DMS53 (cell line): Measurements from ENCODE around the gene CTSO.
"Not testable (repeated sequence)": the region's sequence is repeated elsewhere in the genome, so short reads cannot be mapped to it uniquely, and the experiment has no call there.

Source experiments
- DNase-seq: peaks from one replicate; lab custom pipeline; 2025; lab: John Stamatoyannopoulos, UW

Gene CTSO

DNA sequence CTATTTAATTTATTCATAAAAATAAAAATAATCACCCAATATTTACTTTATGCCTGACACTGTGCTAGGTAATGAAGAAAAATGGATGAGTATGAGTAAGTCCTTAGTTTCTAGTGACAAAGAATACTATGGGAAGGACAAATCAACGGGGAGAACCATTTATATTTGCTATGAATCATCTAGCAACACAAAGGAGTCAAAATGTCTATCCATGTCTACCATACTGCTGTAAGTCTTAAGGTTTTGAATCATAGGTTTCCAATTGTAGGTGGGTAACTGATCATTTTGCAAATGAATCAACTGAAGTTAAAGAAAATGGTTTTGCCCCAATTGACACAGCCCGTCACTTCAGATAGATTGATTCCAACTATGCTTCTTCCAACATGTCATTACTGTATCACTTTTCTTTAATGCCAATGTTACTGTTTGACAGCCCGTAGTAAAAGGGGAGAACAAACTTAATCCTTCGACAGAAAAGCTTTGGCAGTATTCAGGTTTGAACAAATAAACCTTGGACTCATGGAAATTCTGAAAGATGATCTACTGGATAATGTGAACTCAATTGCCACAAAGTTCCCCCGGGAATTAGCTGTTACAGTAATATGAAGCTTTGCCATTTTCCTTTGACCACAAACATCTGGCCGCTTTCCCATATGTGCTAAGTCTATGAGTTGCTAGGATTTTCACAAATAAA is 47.0 kb downstream of the CTSO start:
- peak; percentile 2 for DNase-seq

DNA sequence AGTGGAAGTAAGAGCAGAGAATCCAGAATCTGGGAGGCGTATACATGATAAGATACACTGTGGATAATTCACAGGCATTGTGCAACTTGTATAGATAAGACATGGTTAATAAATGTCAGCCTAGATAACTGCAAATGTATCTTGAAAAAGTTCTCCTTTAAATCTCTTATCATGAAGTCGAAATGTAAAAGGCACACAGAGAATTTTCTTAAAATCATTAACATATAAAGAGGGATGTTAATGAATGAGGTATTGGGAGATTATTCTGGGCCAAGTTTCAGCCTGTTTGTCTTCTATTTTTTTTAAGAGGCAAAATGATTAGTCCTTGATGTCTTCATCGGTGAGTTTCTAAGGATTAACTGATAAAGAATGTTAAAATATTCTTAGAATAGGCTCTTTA is 49.3 kb downstream of the CTSO start:
- DNase-seq: no peak

DNA sequence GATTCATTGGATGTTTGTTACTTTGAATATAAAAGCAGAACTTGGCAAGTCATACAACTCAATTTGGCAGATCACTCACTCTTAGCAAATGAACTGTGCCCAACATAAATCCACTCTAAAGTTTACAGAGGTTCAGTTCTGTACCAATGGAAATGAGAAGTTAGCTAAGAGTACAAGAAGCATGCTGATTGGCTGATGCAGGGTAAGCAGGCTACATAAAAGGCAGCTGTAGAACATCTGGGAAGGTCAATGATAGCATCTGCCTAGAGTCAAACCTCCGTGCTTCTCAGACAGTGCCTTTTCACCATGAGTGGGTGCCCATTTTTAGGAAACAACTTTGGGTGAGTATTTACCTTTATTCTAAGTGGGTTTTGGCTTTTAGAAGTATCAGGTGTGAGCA is 50.2 kb downstream of the CTSO start, which contains the start of gene TDO2:
TDO2 (plus strand) TSS at position 244 of the 400 bp plus-strand sequence; CDS start at position 307, 63 bp downstream.
- no peak for DNase-seq

DNA sequence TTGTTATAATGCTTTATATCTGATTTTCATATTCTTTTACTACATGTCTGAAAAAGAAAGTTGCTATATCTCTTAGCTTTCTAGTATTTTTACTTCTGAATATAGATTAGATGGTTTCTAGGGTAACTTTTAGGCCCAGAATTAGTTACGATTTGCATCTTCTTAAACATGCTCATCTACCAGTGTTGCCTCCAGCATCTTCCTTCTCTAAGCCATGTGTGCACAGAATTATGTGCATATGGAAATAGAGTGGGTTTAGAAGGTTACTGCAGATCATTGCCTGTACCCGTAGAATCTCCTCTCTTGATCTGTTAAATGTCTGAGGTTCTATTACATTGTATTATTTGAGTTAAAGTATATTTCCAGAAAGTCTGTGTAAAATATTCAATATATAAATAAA is 52.7 kb downstream of the CTSO start:
- no peak for DNase-seq

DNA sequence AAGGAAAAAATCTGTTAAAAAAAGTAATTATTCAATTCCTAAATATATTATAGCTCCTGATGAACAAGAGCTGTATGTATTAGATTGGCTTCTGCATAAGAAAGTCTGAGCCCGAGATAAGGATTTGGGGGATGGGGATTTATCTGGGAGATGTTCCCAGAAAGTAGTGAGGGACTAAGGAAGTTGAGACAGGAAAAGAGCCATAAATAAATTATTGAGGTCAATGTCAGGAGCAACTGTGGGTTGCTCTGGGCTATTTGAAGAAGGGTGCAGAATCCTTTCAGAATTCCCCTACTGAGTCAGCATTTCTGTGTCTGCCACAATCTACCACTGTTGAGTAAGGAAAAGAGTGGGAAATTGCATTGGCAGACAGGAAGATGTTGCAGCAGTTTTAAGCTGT is 53.3 kb downstream of the CTSO start:
- no peak for DNase-seq

DNA sequence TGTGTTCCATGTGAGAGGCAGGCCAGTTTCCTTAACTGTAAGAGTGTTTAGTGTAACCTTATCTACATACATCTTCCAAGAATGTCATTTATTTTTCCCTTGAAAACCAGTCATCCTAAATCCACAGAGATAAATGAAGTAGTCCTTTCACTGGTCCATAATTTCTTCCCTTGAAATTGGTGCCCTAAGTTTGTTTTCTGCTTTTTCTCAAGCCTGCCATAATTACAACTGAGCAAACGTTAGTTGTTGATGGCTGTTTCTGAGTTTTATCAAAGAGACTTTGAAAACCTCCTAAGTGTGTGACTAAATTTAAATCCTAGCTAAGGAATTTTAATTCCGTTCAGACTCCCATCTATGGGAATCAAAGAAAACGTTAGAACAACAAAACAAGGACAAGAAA is 53.8 kb downstream of the CTSO start:
- DNase-seq: no peak

DNA sequence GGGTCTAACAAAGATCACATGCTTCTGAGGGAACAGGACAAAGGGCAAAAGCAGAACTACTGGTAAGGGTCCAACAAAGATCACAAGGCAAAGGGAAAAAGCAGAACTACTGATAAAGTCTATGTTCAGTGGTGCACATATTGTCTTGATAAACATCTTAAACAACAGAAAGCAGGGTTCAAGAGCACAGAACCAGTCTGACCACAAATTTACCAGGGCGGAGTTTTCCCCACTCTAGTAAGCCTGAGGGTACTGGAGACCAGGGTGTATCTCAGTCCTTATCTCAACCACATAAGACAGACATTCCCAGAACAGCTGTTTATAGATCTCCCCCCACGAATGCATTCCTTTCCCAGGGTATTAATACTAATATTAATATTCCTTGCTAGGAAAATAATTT is 55.3 kb downstream of the CTSO start:
- not testable (repeated sequence) for DNase-seq

DNA sequence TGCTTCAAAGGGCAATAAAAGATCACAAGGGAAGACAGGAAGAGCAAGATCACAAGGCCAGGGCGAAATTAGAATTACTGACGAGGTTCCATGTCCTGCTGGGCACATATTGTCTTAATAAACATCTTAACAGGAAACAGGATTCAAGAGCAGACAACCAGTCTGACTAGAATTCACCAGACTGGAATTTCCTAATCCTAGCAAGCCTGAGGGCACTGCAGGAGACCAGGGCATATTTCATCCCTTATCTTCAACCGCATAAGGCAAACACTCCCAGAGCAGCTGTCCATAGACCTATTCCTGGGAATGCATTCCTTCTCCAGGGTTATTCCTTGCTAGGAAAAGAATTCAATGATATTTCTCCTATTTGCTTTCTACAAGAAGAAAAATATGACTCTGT is 62.6 kb downstream of the CTSO start:
- DNase-seq: no peak

DNA sequence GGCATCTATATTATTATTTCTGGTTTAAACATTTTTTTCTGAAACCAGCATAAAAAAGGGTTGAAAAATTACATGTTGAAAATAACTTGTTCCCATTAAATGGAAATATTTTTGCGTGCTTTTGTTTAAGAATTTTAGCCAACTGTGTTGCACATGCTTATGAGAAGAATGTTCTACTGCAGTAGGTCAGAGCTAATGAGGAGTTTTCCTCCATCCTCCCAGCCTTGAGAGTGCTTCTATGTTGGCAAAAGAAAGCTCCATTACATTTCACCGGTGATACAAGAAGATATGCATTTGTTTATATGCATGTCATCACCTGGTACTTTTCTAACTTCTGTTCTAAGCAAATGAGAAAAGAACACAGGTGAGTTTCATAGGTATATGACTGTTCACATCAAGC is 63.7 kb downstream of the CTSO start:
- no peak for DNase-seq

DNA sequence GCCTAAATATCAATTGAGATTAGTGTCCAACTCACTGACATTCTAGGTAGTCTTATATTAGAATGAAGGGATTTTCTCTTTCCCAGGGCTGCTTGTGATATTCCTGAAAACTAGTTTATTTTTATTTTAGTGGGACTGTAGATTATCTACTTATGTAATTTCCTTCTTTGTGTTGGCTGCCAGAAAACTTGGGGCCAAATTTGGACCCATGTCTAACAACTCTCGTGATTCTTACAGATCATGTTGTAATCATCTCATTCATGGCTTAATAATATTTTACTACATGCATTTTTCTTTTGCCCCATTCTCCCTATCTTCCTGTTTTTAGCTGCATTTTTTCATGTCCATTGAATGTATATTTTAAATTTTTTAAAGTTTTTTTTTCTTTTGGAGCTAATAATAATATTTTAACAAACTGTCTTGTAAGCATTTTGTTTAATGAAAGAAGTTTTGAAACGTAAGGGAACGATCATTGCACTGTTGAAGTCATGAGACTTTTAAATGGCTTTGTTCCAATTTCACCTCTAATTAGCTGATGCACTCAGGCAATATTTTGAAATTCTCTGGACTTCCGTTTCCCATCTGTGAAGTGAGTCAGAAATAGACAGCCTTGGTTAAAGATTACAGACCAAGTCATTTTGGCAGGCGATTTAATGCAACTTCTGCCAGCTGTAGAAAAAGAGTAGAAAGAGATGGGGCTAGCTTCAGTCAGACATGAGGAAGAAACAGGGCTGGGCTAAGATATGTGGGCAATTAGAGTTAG is 64.5 kb downstream of the CTSO start:
- no peak for DNase-seq

DNA sequence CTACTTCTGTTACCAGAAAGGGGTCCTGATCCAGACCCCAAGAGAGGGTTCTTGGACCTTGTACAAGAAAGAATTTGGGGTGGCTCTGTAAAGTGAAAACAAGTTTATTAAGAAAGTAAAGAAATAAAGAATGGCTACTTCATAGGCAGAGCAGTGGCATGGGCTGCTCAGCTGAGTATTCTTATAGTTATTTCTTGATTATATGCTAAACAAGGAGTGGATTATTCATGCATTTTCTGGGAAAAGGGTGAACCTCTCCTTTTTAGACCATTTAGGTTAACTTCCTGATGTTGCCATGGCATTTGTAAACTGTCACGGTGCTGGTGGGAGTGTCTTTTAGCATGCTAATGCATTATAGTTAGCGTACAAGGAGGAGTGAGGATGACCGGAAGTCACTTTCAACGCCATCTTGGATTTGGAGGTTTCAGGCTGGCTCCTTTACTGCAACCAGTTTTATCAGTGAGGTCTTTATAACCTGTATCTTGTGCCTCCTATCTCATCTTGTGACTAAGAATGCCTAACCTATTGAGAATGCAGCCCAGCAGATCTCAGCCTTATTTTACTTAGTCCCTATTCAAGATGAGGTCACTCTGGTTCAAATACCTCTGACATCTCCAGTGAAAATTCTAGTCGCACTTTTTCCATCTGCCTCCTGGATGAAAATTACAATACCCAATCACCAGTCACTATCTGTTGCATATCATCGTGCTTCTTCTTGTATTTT is 65.7 kb downstream of the CTSO start:
- no peak for DNase-seq

DNA sequence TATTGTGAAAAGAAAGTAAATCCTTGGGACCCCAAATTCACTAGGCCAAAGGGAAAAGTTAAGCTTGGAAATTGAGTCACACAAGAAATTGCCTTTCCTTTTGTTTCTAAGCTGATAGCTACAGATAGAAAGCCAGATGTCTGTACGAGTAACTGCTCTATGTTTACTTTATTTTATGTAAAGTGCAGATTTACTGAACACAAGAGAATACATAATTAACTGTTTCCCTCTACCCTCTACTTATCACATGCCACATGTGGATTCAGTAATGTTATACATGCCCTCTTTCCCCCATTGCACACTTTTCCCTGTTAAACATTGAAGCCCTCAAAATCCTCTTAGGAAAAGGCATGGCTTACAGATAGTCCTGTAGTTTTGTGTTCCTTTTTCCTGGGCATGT is 66.6 kb downstream of the CTSO start:
- DNase-seq: no peak

DNA sequence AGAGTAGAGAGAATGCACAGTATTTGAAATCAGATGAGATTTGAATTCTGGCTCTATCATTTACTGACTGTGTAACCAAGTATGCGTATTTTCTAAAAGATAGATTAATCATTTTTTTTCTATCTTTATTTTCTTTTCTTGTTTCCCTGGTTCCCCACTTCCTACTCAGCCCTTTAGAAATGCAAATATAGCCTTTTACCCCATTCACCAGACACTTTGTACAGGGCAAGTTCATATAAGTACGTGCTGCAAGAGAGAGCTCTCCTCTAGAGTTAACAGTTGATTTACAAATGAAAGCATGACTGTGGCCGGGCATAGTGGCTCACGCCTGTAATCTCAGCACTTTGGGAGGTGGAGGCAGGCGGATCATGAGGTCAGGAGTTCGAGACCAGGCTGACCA is 68.0 kb downstream of the CTSO start:
- no peak for DNase-seq

DNA sequence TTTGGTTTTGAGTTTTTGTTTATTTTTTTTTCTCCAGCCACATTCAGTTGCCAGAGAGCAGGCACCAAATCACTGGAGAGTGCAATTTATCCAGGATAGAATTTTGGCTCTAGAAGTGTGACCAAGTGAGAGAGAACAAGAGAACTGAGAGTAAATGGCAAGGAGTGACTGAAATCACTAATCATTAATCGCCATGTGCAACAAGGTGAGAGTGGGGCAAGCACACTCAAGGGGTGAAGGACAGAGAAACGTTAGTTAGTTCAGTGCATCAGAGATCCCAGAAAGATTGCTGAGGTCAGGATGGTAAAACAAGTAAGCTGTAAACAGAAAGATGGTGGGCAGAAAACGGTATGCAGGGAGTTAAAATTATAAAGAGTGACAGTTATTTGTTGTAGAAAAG is 69.8 kb downstream of the CTSO start:
- no peak for DNase-seq

DNA sequence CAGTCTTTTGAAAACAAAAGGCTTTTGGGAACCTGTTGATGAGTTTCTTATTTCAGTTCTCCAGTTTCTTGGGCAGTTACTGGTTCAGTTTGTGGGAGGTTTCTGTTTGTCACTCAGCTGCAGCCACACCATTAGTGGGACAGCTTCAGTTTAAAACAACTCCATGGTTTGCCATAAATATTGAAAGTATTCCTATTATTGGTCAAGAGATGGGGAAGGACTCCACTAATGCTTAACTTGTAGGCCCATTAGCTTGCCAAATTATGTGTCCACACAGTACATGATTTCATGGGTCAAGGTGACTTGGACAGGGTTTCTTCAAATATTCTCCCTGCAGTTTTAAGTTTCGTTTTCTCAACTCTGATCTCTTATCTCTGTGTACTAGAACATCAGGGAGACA is 72.1 kb downstream of the CTSO start:
- no peak for DNase-seq

DNA sequence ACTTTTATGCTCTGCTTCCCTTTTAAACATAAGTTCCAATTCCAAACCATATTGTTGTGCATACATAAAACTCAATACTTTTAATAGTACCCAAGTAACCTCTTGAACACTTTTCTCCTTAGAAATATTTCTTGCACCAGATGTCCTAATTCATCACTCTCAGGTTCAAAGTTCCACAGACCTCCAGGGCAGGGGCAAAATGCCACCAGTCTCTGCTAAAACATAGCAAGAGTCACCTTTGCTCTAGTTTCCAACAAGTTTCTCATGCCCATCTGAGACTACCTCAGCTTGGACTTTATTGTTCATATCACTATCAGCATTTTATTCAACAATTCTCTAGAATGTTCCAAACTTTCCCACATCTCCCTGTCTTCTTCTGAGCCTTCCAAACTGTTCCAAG is 73.9 kb downstream of the CTSO start:
- no peak for DNase-seq

DNA sequence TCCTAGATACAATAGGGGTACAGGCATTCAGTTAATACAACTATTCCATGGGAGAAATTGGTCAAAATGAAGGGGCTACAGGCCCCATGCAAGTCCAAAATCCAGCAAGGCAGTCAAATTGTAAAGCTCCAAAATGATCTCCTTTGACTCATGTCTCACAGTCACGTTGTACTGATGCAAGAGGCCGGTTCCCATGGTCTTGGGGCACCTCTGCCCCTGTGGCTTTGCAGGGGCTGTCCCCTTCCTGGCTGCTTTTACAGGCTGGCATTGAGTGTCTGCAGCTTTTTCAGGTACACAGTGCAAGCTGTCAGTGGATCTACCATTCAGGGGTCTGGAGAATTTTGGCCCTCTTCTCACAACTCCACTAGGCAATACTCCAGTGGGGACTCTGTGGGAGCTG is 75.1 kb downstream of the CTSO start:
- DNase-seq: no peak

DNA sequence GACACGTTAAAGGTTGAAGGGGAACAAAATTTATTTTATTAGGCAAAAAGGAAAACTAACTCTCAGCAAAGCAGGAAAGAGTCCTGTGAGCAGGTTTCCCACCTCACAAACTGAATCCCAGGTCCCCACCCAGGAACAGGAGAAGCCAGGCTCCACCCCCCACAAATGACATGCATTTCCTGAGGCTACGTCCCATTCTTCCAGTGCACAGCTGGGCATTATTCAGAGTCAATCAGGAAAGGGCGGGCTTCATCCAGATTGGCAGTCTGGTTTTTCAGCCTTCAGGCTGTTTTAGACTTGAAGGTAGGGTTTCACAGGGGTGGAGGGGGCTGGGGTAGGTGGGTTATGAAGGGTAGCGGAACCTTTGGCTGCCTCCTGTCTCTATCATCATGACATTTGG is 75.7 kb downstream of the CTSO start:
- no peak for DNase-seq

DNA sequence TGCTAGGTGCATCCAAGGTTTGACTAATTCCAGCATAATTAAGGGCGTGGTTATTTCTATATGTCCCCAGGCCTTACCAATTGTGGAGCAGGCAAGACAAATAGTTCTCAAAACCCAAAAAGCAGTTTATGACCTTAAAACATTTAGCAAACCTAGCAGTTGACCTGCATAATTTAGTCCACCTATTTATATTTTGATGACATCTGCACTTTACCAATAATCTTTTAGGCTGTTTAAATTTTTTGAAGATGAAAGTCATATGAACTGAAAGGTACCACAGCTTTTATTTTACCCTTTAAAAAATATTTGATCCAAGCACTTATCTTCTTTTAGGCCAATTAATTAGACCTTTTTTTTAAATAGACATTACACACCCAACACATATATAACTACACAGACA is 77.8 kb downstream of the CTSO start:
- no peak for DNase-seq
